H9 (cell line): ENCODE results near the gene POMGNT1. TPM values are rescaled to one million over a fixed set of nuclear protein-coding genes. Genes with fewer than 3 reads are reported as not detected.

Experiments used
- DNase-seq: peaks from one replicate; pipeline ENCODE4 v3.0.0-alpha.2; 2017
- H2AFZ ChIP-seq: one replicate; pipeline ENCODE4 v1.6.1; 2013; ENCODE audit warnings: mild to moderate bottlenecking, low read length, control low read depth, moderate library complexity
- H2AK5ac ChIP-seq: 2 replicates; pipeline ENCODE4 v1.6.1; 2013; ENCODE audit warnings: low read length, control low read depth, mixed read lengths; ENCODE audit not compliant: insufficient read length
- H2BK120ac ChIP-seq: one replicate; pipeline ENCODE4 v1.6.1; 2013; ENCODE audit warnings: low read depth, mild to moderate bottlenecking, low read length, control low read depth, inconsistent platforms; ENCODE audit not compliant: poor library complexity, severe bottlenecking
- H2BK12ac ChIP-seq: 2 replicates; pipeline ENCODE4 v1.6.1; 2013; ENCODE audit warnings: low read length, control low read depth, mixed read lengths, low read depth; ENCODE audit not compliant: insufficient read length
- H2BK15ac ChIP-seq: 2 replicates; pipeline ENCODE4 v1.6.1; 2013; ENCODE audit warnings: low read depth, low read length, control low read depth
- H2BK20ac ChIP-seq: one replicate; pipeline ENCODE4 v1.6.1; 2013; ENCODE audit warnings: low read depth, mild to moderate bottlenecking, low read length, control low read depth, inconsistent platforms; ENCODE audit not compliant: poor library complexity, severe bottlenecking
- H2BK5ac ChIP-seq: 2 replicates; pipeline ENCODE4 v1.6.1; 2013; ENCODE audit warnings: low read length, control low read depth, mixed read lengths; ENCODE audit not compliant: insufficient read length
- H3K14ac ChIP-seq: 2 replicates; pipeline ENCODE4 v1.6.1; 2013; ENCODE audit warnings: low read length, control low read depth; ENCODE audit not compliant: insufficient read depth
- H3K18ac ChIP-seq: 2 replicates; pipeline ENCODE4 v1.6.1; 2013; ENCODE audit warnings: low read depth, mild to moderate bottlenecking, mixed read lengths, low read length, control low read depth; ENCODE audit not compliant: insufficient read length
- H3K23ac ChIP-seq: 2 replicates; pipeline ENCODE4 v1.6.1; 2013; ENCODE audit warnings: low read length, control low read depth, mixed read lengths, low read depth; ENCODE audit not compliant: insufficient read length
- H3K23me2 ChIP-seq: 2 replicates; pipeline ENCODE4 v1.6.1; 2013; ENCODE audit warnings: low read depth, mild to moderate bottlenecking, mixed read lengths, low read length, control low read depth; ENCODE audit not compliant: insufficient read length, poor library complexity, severe bottlenecking
- H3K27ac ChIP-seq: 2 replicates; pipeline ENCODE4 v1.5.1; 2013; ENCODE audit warnings: low read length, control low read depth, mixed read lengths, low read depth; ENCODE audit not compliant: insufficient read length
- H3K27me3 ChIP-seq: 2 replicates; pipeline ENCODE4 v1.6.1; 2013; ENCODE audit warnings: low read length, control low read depth, inconsistent platforms; ENCODE audit not compliant: insufficient read depth
- H3K4ac ChIP-seq: 2 replicates; pipeline ENCODE4 v1.6.1; 2013; ENCODE audit warnings: low read depth, mild to moderate bottlenecking, control low read depth, inconsistent platforms, low read length, moderate library complexity
- H3K4me1 ChIP-seq: 2 replicates; pipeline ENCODE4 v1.6.1; 2013; ENCODE audit warnings: low read length, control low read depth, inconsistent platforms; ENCODE audit not compliant: insufficient read depth
- H3K4me2 ChIP-seq: 2 replicates; pipeline ENCODE4 v1.6.1; 2013; ENCODE audit warnings: low read length, control low read depth, mixed read lengths; ENCODE audit not compliant: insufficient read length, insufficient read depth
- H3K56ac ChIP-seq: 2 replicates; pipeline ENCODE4 v1.6.1; 2013; ENCODE audit warnings: low read depth, mild to moderate bottlenecking, mixed read lengths, low read length, control low read depth; ENCODE audit not compliant: insufficient read length
- H3K79me1 ChIP-seq: 2 replicates; pipeline ENCODE4 v1.6.1; 2013; ENCODE audit warnings: low read depth, mild to moderate bottlenecking, moderate library complexity, low read length, control low read depth, inconsistent platforms; ENCODE audit not compliant: insufficient read depth, poor library complexity, severe bottlenecking
- H3K79me2 ChIP-seq: 2 replicates; pipeline ENCODE4 v1.6.1; 2013; ENCODE audit warnings: low read length, control low read depth, inconsistent platforms; ENCODE audit not compliant: insufficient read depth
- H3K9ac ChIP-seq: 2 replicates; pipeline ENCODE4 v1.6.1; 2013; ENCODE audit warnings: low read length, control low read depth, mixed read lengths; ENCODE audit not compliant: insufficient read length; ENCODE audit errors: extremely low read depth
- H3K9me3 ChIP-seq: one replicate; pipeline ENCODE4 v1.6.1; 2013; ENCODE audit warnings: low read depth, low read length, inconsistent platforms; ENCODE audit not compliant: control insufficient read depth
- H3T11ph ChIP-seq: one replicate; pipeline ENCODE4 v1.6.1; 2013; ENCODE audit warnings: mild to moderate bottlenecking, low read length, control low read depth, inconsistent platforms
- H4K20me1 ChIP-seq: one replicate; pipeline ENCODE4 v1.6.1; 2013; ENCODE audit not compliant: control insufficient read depth, insufficient read length, insufficient read depth
- H4K5ac ChIP-seq: 2 replicates; pipeline ENCODE4 v1.6.1; 2013; ENCODE audit warnings: low read depth, mild to moderate bottlenecking, mixed read lengths, low read length, control low read depth; ENCODE audit not compliant: insufficient read length
- H4K8ac ChIP-seq: replicated peaks from 2 replicates; pipeline ENCODE4 v1.6.1; 2013; ENCODE audit warnings: low read length, control low read depth, mixed read lengths, low read depth; ENCODE audit not compliant: insufficient read length
- H4K91ac ChIP-seq: 2 replicates; pipeline ENCODE4 v1.6.1; 2013; ENCODE audit warnings: low read depth, mild to moderate bottlenecking, moderate library complexity, mixed read lengths, low read length, control low read depth; ENCODE audit not compliant: insufficient read length
- H3K27ac Mint-ChIP-seq, 3 experiments: 2 replicates in 2 of 3; 3 replicates in 1 of 3; pipeline ENCODE4 v1.8.0; 2020 to 2021; ENCODE audit warnings: mixed read lengths in 3 of 3, mild to moderate bottlenecking in 1 of 3, moderate library complexity in 1 of 3
- H3K27me3 Mint-ChIP-seq: 2 replicates; pipeline ENCODE4 v1.8.0; 2021; ENCODE audit warnings: low read depth, mild to moderate bottlenecking, moderate library complexity, mixed read lengths
- H3K36me3 Mint-ChIP-seq, 3 experiments: 2 replicates in 2 of 3; 3 replicates in 1 of 3; pipeline ENCODE4 v1.8.0; 2020 to 2021; ENCODE audit warnings: low read depth in 3 of 3, mixed read lengths in 3 of 3; ENCODE audit not compliant: insufficient read depth in 1 of 3
- H3K4me1 Mint-ChIP-seq, 2 experiments: 2 replicates each; pipeline ENCODE4 v1.8.0; 2020; ENCODE audit warnings: mixed read lengths in 2 of 2
- H3K4me3 Mint-ChIP-seq, 2 experiments: 2 replicates in 1 of 2; 3 replicates in 1 of 2; pipeline ENCODE4 v1.8.0; 2020 to 2021; ENCODE audit warnings: mild to moderate bottlenecking in 2 of 2, mixed read lengths in 2 of 2, moderate library complexity in 1 of 2
- H3K9me3 Mint-ChIP-seq, 2 experiments: 2 replicates in 1 of 2; 3 replicates in 1 of 2; pipeline ENCODE4 v1.8.0; 2020; ENCODE audit warnings: mild to moderate bottlenecking in 2 of 2, mixed read lengths in 2 of 2, moderate library complexity in 1 of 2
- WGBS: extraction: QIAGEN DNeasy Blood & Tissue Kit; methylation state at CpG from one replicate; pipeline ENCODE4 v1.1.7; 2013; ENCODE audit warnings: missing lambda C conversion rate, low lambda C conversion rate, mixed read lengths; ENCODE audit not compliant: insufficient read length; ENCODE audit errors: extremely low coverage; 5-methylcytosine and 5-hydroxymethylcytosine counted together
- total RNA-seq: library from RNA; stranded (reverse); gene quantifications from 2 replicates; pipeline ENCODE4 v1.2.1, GENCODE V29; 2021
- TF ChIP-seq, protein P1 (sequence below): fragments of 200-600 bp; sonication (generic); conservative IDR thresholded peaks from 3 replicates; pipeline ENCODE4 v1.8.0; 2021; ENCODE audit warnings: antibody characterized with exemption, mild to moderate bottlenecking

Gene POMGNT1
- total RNA-seq, 1 experiment from 2014 or later, result 62.6 TPM

GRCh38 chr1:46193285-46193684 lies 4.9 kb downstream of the POMGNT1 start:
- Histone ChIP-seq H3K27ac (no peak overlapping the region), H3K14ac (no peak overlapping the region), H3K79me1 (no peaks in the 10 kb centered on the region), H3K56ac (no peak overlapping the region), H3K27me3 (no peaks in the 10 kb centered on the region), H4K8ac (no peak overlapping the region), H3K4me2 (no peak overlapping the region), H3K23ac (no peak overlapping the region), H2BK12ac (no peak overlapping the region), H2AK5ac (no peak overlapping the region), H3K23me2 (peaks cover 3% of the 10 kb centered on the region), H3K18ac (no peak overlapping the region), H3K9me3 (no peaks in the 10 kb centered on the region), H3K4me1 (no peaks in the 10 kb centered on the region), H2BK5ac (no peak overlapping the region), H3K79me2 (no peaks in the 10 kb centered on the region), H3K4ac (no peak overlapping the region), H3T11ph (no peak overlapping the region), H2BK20ac (no peak overlapping the region), H2AFZ (no peak overlapping the region), H3K9ac (no peak overlapping the region), H2BK120ac (no peak overlapping the region), H4K91ac (no peak overlapping the region), H4K20me1 (no peaks in the 10 kb centered on the region), H4K5ac (no peak overlapping the region), H2BK15ac (no peak overlapping the region)
- DNase-seq, result no peak
- Mint-ChIP-seq H3K27me3 (no peaks in the 10 kb centered on the region; the same call in 1 of the 2 replicates), H3K36me3 (peaks cover 12 to 49% (median 44%) of the 10 kb centered on the region in 3 experiments), H3K4me1 (peaks cover 0 to 6% of the 10 kb centered on the region in 2 experiments; a peak in 1 of 4 replicates), H3K9me3 (no peaks in the 10 kb centered on the region), H3K27ac (peak overlapping the region in 1 of 3 experiments; percentile 57; a peak in 1 of 7 replicates), H3K4me3 (no peak overlapping the region; a peak in 1 of 5 replicates)
- TF ChIP-seq, protein P1, sequence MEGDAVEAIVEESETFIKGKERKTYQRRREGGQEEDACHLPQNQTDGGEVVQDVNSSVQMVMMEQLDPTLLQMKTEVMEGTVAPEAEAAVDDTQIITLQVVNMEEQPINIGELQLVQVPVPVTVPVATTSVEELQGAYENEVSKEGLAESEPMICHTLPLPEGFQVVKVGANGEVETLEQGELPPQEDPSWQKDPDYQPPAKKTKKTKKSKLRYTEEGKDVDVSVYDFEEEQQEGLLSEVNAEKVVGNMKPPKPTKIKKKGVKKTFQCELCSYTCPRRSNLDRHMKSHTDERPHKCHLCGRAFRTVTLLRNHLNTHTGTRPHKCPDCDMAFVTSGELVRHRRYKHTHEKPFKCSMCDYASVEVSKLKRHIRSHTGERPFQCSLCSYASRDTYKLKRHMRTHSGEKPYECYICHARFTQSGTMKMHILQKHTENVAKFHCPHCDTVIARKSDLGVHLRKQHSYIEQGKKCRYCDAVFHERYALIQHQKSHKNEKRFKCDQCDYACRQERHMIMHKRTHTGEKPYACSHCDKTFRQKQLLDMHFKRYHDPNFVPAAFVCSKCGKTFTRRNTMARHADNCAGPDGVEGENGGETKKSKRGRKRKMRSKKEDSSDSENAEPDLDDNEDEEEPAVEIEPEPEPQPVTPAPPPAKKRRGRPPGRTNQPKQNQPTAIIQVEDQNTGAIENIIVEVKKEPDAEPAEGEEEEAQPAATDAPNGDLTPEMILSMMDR, result no peak
- WGBS, result no CpG with 5 or more reads among the region's 7 CpGs
